H9 (cell line): Measurements from ENCODE around the gene CALN1. TPM values are rescaled to one million over a fixed set of nuclear protein-coding genes. Genes with fewer than 3 reads are reported as not detected.

ENCODE experiments used
- DNase-seq: peaks from one replicate; pipeline ENCODE4 v3.0.0-alpha.2; 2017
- H2AFZ ChIP-seq: one replicate; pipeline ENCODE4 v1.6.1; 2013; ENCODE audit warnings: mild to moderate bottlenecking, low read length, control low read depth, moderate library complexity
- H2AK5ac ChIP-seq: 2 replicates; pipeline ENCODE4 v1.6.1; 2013; ENCODE audit warnings: low read length, control low read depth, mixed read lengths; ENCODE audit not compliant: insufficient read length
- H2BK120ac ChIP-seq: one replicate; pipeline ENCODE4 v1.6.1; 2013; ENCODE audit warnings: low read depth, mild to moderate bottlenecking, low read length, control low read depth, inconsistent platforms; ENCODE audit not compliant: poor library complexity, severe bottlenecking
- H2BK12ac ChIP-seq: 2 replicates; pipeline ENCODE4 v1.6.1; 2013; ENCODE audit warnings: low read length, control low read depth, mixed read lengths, low read depth; ENCODE audit not compliant: insufficient read length
- H2BK15ac ChIP-seq: 2 replicates; pipeline ENCODE4 v1.6.1; 2013; ENCODE audit warnings: low read depth, low read length, control low read depth
- H2BK20ac ChIP-seq: one replicate; pipeline ENCODE4 v1.6.1; 2013; ENCODE audit warnings: low read depth, mild to moderate bottlenecking, low read length, control low read depth, inconsistent platforms; ENCODE audit not compliant: poor library complexity, severe bottlenecking
- H2BK5ac ChIP-seq: 2 replicates; pipeline ENCODE4 v1.6.1; 2013; ENCODE audit warnings: low read length, control low read depth, mixed read lengths; ENCODE audit not compliant: insufficient read length
- H3K14ac ChIP-seq: 2 replicates; pipeline ENCODE4 v1.6.1; 2013; ENCODE audit warnings: low read length, control low read depth; ENCODE audit not compliant: insufficient read depth
- H3K18ac ChIP-seq: 2 replicates; pipeline ENCODE4 v1.6.1; 2013; ENCODE audit warnings: low read depth, mild to moderate bottlenecking, mixed read lengths, low read length, control low read depth; ENCODE audit not compliant: insufficient read length
- H3K23ac ChIP-seq: 2 replicates; pipeline ENCODE4 v1.6.1; 2013; ENCODE audit warnings: low read length, control low read depth, mixed read lengths, low read depth; ENCODE audit not compliant: insufficient read length
- H3K23me2 ChIP-seq: 2 replicates; pipeline ENCODE4 v1.6.1; 2013; ENCODE audit warnings: low read depth, mild to moderate bottlenecking, mixed read lengths, low read length, control low read depth; ENCODE audit not compliant: insufficient read length, poor library complexity, severe bottlenecking
- H3K27ac ChIP-seq: 2 replicates; pipeline ENCODE4 v1.5.1; 2013; ENCODE audit warnings: low read length, control low read depth, mixed read lengths, low read depth; ENCODE audit not compliant: insufficient read length
- H3K27me3 ChIP-seq: 2 replicates; pipeline ENCODE4 v1.6.1; 2013; ENCODE audit warnings: low read length, control low read depth, inconsistent platforms; ENCODE audit not compliant: insufficient read depth
- H3K4ac ChIP-seq: 2 replicates; pipeline ENCODE4 v1.6.1; 2013; ENCODE audit warnings: low read depth, mild to moderate bottlenecking, control low read depth, inconsistent platforms, low read length, moderate library complexity
- H3K4me1 ChIP-seq: 2 replicates; pipeline ENCODE4 v1.6.1; 2013; ENCODE audit warnings: low read length, control low read depth, inconsistent platforms; ENCODE audit not compliant: insufficient read depth
- H3K4me2 ChIP-seq: 2 replicates; pipeline ENCODE4 v1.6.1; 2013; ENCODE audit warnings: low read length, control low read depth, mixed read lengths; ENCODE audit not compliant: insufficient read length, insufficient read depth
- H3K56ac ChIP-seq: 2 replicates; pipeline ENCODE4 v1.6.1; 2013; ENCODE audit warnings: low read depth, mild to moderate bottlenecking, mixed read lengths, low read length, control low read depth; ENCODE audit not compliant: insufficient read length
- H3K79me1 ChIP-seq: 2 replicates; pipeline ENCODE4 v1.6.1; 2013; ENCODE audit warnings: low read depth, mild to moderate bottlenecking, moderate library complexity, low read length, control low read depth, inconsistent platforms; ENCODE audit not compliant: insufficient read depth, poor library complexity, severe bottlenecking
- H3K79me2 ChIP-seq: 2 replicates; pipeline ENCODE4 v1.6.1; 2013; ENCODE audit warnings: low read length, control low read depth, inconsistent platforms; ENCODE audit not compliant: insufficient read depth
- H3K9ac ChIP-seq: 2 replicates; pipeline ENCODE4 v1.6.1; 2013; ENCODE audit warnings: low read length, control low read depth, mixed read lengths; ENCODE audit not compliant: insufficient read length; ENCODE audit errors: extremely low read depth
- H3K9me3 ChIP-seq: one replicate; pipeline ENCODE4 v1.6.1; 2013; ENCODE audit warnings: low read depth, low read length, inconsistent platforms; ENCODE audit not compliant: control insufficient read depth
- H3T11ph ChIP-seq: one replicate; pipeline ENCODE4 v1.6.1; 2013; ENCODE audit warnings: mild to moderate bottlenecking, low read length, control low read depth, inconsistent platforms
- H4K20me1 ChIP-seq: one replicate; pipeline ENCODE4 v1.6.1; 2013; ENCODE audit not compliant: control insufficient read depth, insufficient read length, insufficient read depth
- H4K5ac ChIP-seq: 2 replicates; pipeline ENCODE4 v1.6.1; 2013; ENCODE audit warnings: low read depth, mild to moderate bottlenecking, mixed read lengths, low read length, control low read depth; ENCODE audit not compliant: insufficient read length
- H4K8ac ChIP-seq: replicated peaks from 2 replicates; pipeline ENCODE4 v1.6.1; 2013; ENCODE audit warnings: low read length, control low read depth, mixed read lengths, low read depth; ENCODE audit not compliant: insufficient read length
- H4K91ac ChIP-seq: 2 replicates; pipeline ENCODE4 v1.6.1; 2013; ENCODE audit warnings: low read depth, mild to moderate bottlenecking, moderate library complexity, mixed read lengths, low read length, control low read depth; ENCODE audit not compliant: insufficient read length
- H3K27ac Mint-ChIP-seq, 3 experiments: 2 replicates in 2 of 3; 3 replicates in 1 of 3; pipeline ENCODE4 v1.8.0; 2020 to 2021; ENCODE audit warnings: mixed read lengths in 3 of 3, mild to moderate bottlenecking in 1 of 3, moderate library complexity in 1 of 3
- H3K27me3 Mint-ChIP-seq: 2 replicates; pipeline ENCODE4 v1.8.0; 2021; ENCODE audit warnings: low read depth, mild to moderate bottlenecking, moderate library complexity, mixed read lengths
- H3K36me3 Mint-ChIP-seq, 3 experiments: 2 replicates in 2 of 3; 3 replicates in 1 of 3; pipeline ENCODE4 v1.8.0; 2020 to 2021; ENCODE audit warnings: low read depth in 3 of 3, mixed read lengths in 3 of 3; ENCODE audit not compliant: insufficient read depth in 1 of 3
- H3K4me1 Mint-ChIP-seq, 2 experiments: 2 replicates each; pipeline ENCODE4 v1.8.0; 2020; ENCODE audit warnings: mixed read lengths in 2 of 2
- H3K4me3 Mint-ChIP-seq, 2 experiments: 2 replicates in 1 of 2; 3 replicates in 1 of 2; pipeline ENCODE4 v1.8.0; 2020 to 2021; ENCODE audit warnings: mild to moderate bottlenecking in 2 of 2, mixed read lengths in 2 of 2, moderate library complexity in 1 of 2
- H3K9me3 Mint-ChIP-seq, 2 experiments: 2 replicates in 1 of 2; 3 replicates in 1 of 2; pipeline ENCODE4 v1.8.0; 2020; ENCODE audit warnings: mild to moderate bottlenecking in 2 of 2, mixed read lengths in 2 of 2, moderate library complexity in 1 of 2
- WGBS: extraction: QIAGEN DNeasy Blood & Tissue Kit; methylation state at CpG from one replicate; pipeline ENCODE4 v1.1.7; 2013; ENCODE audit warnings: missing lambda C conversion rate, low lambda C conversion rate, mixed read lengths; ENCODE audit not compliant: insufficient read length; ENCODE audit errors: extremely low coverage; 5-methylcytosine and 5-hydroxymethylcytosine counted together
- total RNA-seq: library from RNA; stranded (reverse); gene quantifications from 2 replicates; pipeline ENCODE4 v1.2.1, GENCODE V29; 2021
- TF ChIP-seq, protein P1 (sequence below): fragments of 200-600 bp; sonication (generic); conservative IDR thresholded peaks from 3 replicates; pipeline ENCODE4 v1.8.0; 2021; ENCODE audit warnings: antibody characterized with exemption, mild to moderate bottlenecking

Gene CALN1
- total RNA-seq, 1 experiment from 2014 or later = 2.8 TPM

DNA sequence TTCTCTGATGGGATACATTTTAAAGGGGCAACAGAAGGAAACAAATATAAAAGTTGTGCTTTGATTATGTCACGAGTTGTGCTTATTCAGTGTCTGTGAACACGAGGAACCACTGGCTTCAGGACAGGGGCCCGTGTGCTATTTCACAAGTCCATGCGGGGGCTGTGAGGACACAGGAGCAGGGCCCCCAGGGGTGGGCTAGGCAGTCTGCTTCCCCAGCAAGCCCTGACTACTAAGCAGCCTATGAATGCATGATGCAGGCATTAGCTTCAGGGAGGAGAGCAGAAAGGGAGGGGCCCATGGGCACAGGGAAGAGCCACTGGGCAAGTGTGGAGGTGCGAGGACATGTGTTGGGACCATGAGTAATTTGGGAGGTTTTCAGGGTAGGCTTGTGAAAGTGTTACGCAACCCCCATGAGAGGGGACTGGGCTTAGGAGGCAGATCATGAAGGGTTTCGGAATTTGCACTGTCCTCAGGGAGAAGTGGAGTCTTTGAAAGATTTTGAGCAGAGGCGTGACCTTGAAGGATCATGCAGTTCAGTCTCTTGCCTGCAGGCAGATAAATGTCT is 424.9 kb downstream of the CALN1 start:
- H3K27ac ChIP-seq = no peak overlapping the region
- no peak overlapping the region for H3K9ac ChIP-seq
- no peak overlapping the region for H3K23ac ChIP-seq
- H3K27me3 ChIP-seq = no peaks in the 10 kb centered on the region
- WGBS = no CpG with 5 or more reads among the region's 8 CpGs
- H3K4me3 Mint-ChIP-seq = no peak overlapping the region
- no peak for DNase-seq
- no peak overlapping the region for H2BK120ac ChIP-seq
- H2BK20ac ChIP-seq = no peak overlapping the region
- no peaks in the 10 kb centered on the region for H3K9me3 Mint-ChIP-seq
- H3K18ac ChIP-seq = no peak overlapping the region
- no peak overlapping the region for H2BK5ac ChIP-seq
- no peaks in the 10 kb centered on the region for H3K79me1 ChIP-seq
- no peak overlapping the region for H2BK15ac ChIP-seq
- H3K4ac ChIP-seq = no peak overlapping the region
- no peaks in the 10 kb centered on the region for H3K9me3 ChIP-seq
- no peaks in the 10 kb centered on the region for H3K36me3 Mint-ChIP-seq
- H3K27me3 Mint-ChIP-seq = no peaks in the 10 kb centered on the region
- H3K27ac Mint-ChIP-seq = no peak overlapping the region; a peak in 1 of 7 replicates
- no peak overlapping the region for H3T11ph ChIP-seq
- H3K23me2 ChIP-seq = no peaks in the 10 kb centered on the region
- TF ChIP-seq, protein P1, sequence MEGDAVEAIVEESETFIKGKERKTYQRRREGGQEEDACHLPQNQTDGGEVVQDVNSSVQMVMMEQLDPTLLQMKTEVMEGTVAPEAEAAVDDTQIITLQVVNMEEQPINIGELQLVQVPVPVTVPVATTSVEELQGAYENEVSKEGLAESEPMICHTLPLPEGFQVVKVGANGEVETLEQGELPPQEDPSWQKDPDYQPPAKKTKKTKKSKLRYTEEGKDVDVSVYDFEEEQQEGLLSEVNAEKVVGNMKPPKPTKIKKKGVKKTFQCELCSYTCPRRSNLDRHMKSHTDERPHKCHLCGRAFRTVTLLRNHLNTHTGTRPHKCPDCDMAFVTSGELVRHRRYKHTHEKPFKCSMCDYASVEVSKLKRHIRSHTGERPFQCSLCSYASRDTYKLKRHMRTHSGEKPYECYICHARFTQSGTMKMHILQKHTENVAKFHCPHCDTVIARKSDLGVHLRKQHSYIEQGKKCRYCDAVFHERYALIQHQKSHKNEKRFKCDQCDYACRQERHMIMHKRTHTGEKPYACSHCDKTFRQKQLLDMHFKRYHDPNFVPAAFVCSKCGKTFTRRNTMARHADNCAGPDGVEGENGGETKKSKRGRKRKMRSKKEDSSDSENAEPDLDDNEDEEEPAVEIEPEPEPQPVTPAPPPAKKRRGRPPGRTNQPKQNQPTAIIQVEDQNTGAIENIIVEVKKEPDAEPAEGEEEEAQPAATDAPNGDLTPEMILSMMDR = no peak
- H4K8ac ChIP-seq = no peak overlapping the region
- no peak overlapping the region for H3K14ac ChIP-seq
- H2AK5ac ChIP-seq = no peak overlapping the region
- no peak overlapping the region for H2BK12ac ChIP-seq
- no peak overlapping the region for H2AFZ ChIP-seq
- no peak overlapping the region for H4K91ac ChIP-seq
- H3K4me2 ChIP-seq = no peak overlapping the region
- H4K5ac ChIP-seq = no peak overlapping the region
- no peaks in the 10 kb centered on the region for H3K4me1 ChIP-seq
- H3K4me1 Mint-ChIP-seq = peaks cover 0 to 12% of the 10 kb centered on the region in 2 experiments; a peak in 3 of 4 replicates
- H3K56ac ChIP-seq = no peak overlapping the region
- no peaks in the 10 kb centered on the region for H3K79me2 ChIP-seq
- H4K20me1 ChIP-seq = no peaks in the 10 kb centered on the region
